Suprapubic skin (tissue), 4 donors: ENCODE results near the gene CHMP2B.

Experiments used
- CTCF ChIP-seq, 2 donors: fragments of 200-600 bp in 1 of 2; fragments of 450-650 bp in 1 of 2; sonication (generic) in 1 of 2; IDR thresholded peaks; one replicate each; pipeline ENCODE4 v1.5.1; 2016 to 2019; ENCODE audit warnings: antibody characterized with exemption in 2 of 2, mild to moderate bottlenecking in 1 of 2, moderate library complexity in 1 of 2
- EP300 ChIP-seq: sonication (generic); formaldehyde crosslinking; IDR thresholded peaks from one replicate; pipeline ENCODE4 v1.6.1; 2017; ENCODE audit warnings: antibody characterized with exemption
- POLR2A ChIP-seq, 2 donors: fragments of 450-650 bp; IDR thresholded peaks; one replicate each; pipeline ENCODE4 v1.6.1; 2017; ENCODE audit warnings: antibody characterized with exemption in 2 of 2, mild to moderate bottlenecking in 2 of 2, moderate library complexity in 2 of 2
- POLR2AphosphoS5 ChIP-seq, 3 donors: sonication (generic); formaldehyde crosslinking; IDR thresholded peaks; one replicate each; pipeline ENCODE4 v1.6.1; 2017; ENCODE audit warnings: antibody characterized with exemption in 3 of 3

GRCh38 chr3:87179642-87180041, 47.5 kb upstream of the CHMP2B start:
- TF ChIP-seq CTCF (IDR thresholded peaks at IDR 0.05) (no peak), POLR2AphosphoS5 (IDR thresholded peaks at IDR 0.05) (no peak), POLR2A (IDR thresholded peaks at IDR 0.05) (no peak), EP300 (no peak)
